ENCODE results near the gene GRM4.
"Not testable (repeated sequence)": the region's sequence is repeated elsewhere in the genome, so short reads cannot be mapped to it uniquely, and the experiment has no call there.

GRM4 gene

GRCh38 chr6:34059914-34060313, 86.0 kb downstream of the GRM4 start:
- DNase-seq: no peak

- DNase-seq: no peak
These were observed 86.7 kb downstream of the GRM4 start for GRCh38 chr6:34059136-34059731.

- DNase-seq: no peak
These were observed 88.1 kb downstream of the GRM4 start for GRCh38 chr6:34057790-34058189.

GRCh38 chr6:34057191-34057590, 88.7 kb downstream of the GRM4 start:
- DNase-seq: no peak

- no peak for DNase-seq
These were observed 89.4 kb downstream of the GRM4 start for GRCh38 chr6:34056305-34057108.

- DNase-seq: peak; percentile 39
These were observed 90.5 kb downstream of the GRM4 start for GRCh38 chr6:34055223-34055933.

GRCh38 chr6:34053721-34054120, 92.2 kb downstream of the GRM4 start:
- DNase-seq: no peak

- no peak for DNase-seq
These were observed 92.8 kb downstream of the GRM4 start for GRCh38 chr6:34052918-34053608.

GRCh38 chr6:34052071-34052825, 93.6 kb downstream of the GRM4 start:
- DNase-seq: no peak

- DNase-seq: no peak
These were observed 94.5 kb downstream of the GRM4 start for GRCh38 chr6:34051331-34051919.

GRCh38 chr6:34050691-34051090, 95.2 kb downstream of the GRM4 start:
- no peak for DNase-seq

- no peak for DNase-seq
These were observed 96.2 kb downstream of the GRM4 start for GRCh38 chr6:34049395-34050342.

GRCh38 chr6:34047913-34048867, 97.7 kb downstream of the GRM4 start:
- DNase-seq: no peak

GRCh38 chr6:34046617-34047016, 99.3 kb downstream of the GRM4 start:
- DNase-seq: no peak

GRCh38 chr6:34045771-34046170, 100.1 kb downstream of the GRM4 start:
- DNase-seq: no peak

- DNase-seq: peak; percentile 13
These were observed 100.8 kb downstream of the GRM4 start for GRCh38 chr6:34044945-34045595.

- no peak for DNase-seq
These were observed 102.5 kb downstream of the GRM4 start for GRCh38 chr6:34043359-34043758.

GRCh38 chr6:34041998-34042397, 103.9 kb downstream of the GRM4 start:
- not testable (repeated sequence) for DNase-seq

GRCh38 chr6:34041385-34041784, 104.5 kb downstream of the GRM4 start:
- no peak for DNase-seq
